NB4 (cell line): ENCODE measurements around the gene NUB1.
A peak's percentile ranks its signal among the peaks of the same experiment; 100 is the strongest.

Experiments used
- DNase-seq: peaks from one replicate; pipeline ENCODE4 v3.0.0; 2010; ENCODE audit warnings: low read depth
- H3K4me3 ChIP-seq: one replicate; pipeline ENCODE4 v1.5.1; 2011; ENCODE audit warnings: mild to moderate bottlenecking, low read depth, low read length, moderate library complexity
- CTCF ChIP-seq: IDR thresholded peaks from one replicate; pipeline ENCODE4 v1.5.1; 2012; ENCODE audit warnings: low read depth, low read length
- MAX ChIP-seq: IDR thresholded peaks from 2 replicates; pipeline ENCODE4 v1.6.1; 2011; ENCODE audit warnings: low read depth, low read length
- MYC ChIP-seq: IDR thresholded peaks from 2 replicates; pipeline ENCODE4 v1.6.1; 2011; ENCODE audit warnings: low read depth, low read length
- POLR2A ChIP-seq: IDR thresholded peaks from 2 replicates; pipeline ENCODE4 v1.6.1; 2011; ENCODE audit warnings: mild to moderate bottlenecking; ENCODE audit not compliant: insufficient read length; ENCODE audit errors: extremely low read depth

The NUB1 gene

GRCh38 chr7:151338809-151339208, 2.8 kb upstream of the NUB1 start:
- no peak overlapping the region for H3K4me3 ChIP-seq
- DNase-seq, result no peak
- TF ChIP-seq CTCF (no peak), MAX (no peak), MYC (no peak), POLR2A (no peak)

- H3K4me3 ChIP-seq, result no peak overlapping the region
- DNase-seq, result peak; percentile 60
- no peak for TF ChIP-seq MYC
- TF ChIP-seq CTCF, result peak; percentile 4
- TF ChIP-seq POLR2A, result no peak
- TF ChIP-seq MAX, result no peak
These were observed 1.8 kb upstream of the NUB1 start for GRCh38 chr7:151339651-151340382.

GRCh38 chr7:151340794-151341356, 737 bp upstream of the NUB1 start:
- TF ChIP-seq MYC, result no peak
- no peak for TF ChIP-seq CTCF
- DNase-seq, result no peak
- no peak overlapping the region for H3K4me3 ChIP-seq

- TF ChIP-seq MYC, result no peak
- TF ChIP-seq CTCF, result no peak
- TF ChIP-seq POLR2A, result no peak
- no peak for TF ChIP-seq MAX
- peak overlapping the region; percentile 85 for H3K4me3 ChIP-seq
- DNase-seq, result peak; percentile 23
These were observed 562 bp downstream of the NUB1 start for GRCh38 chr7:151342102-151342646.

GRCh38 chr7:151342811-151343210, 1.2 kb downstream of the NUB1 start:
- H3K4me3 ChIP-seq, result peak overlapping the region; percentile 85
- no peak for DNase-seq

More at GRCh38 chr7:151342811-151343210, 1.2 kb downstream of the NUB1 start:
- no peak for TF ChIP-seq CTCF
- no peak for TF ChIP-seq MAX
- no peak for TF ChIP-seq MYC
- no peak for TF ChIP-seq POLR2A
